ENCODE measurements around the gene ART1.
"Not testable (repeated sequence)": the region's sequence is repeated elsewhere in the genome, so short reads cannot be mapped to it uniquely, and the experiment has no call there.

The ART1 gene

DNA sequence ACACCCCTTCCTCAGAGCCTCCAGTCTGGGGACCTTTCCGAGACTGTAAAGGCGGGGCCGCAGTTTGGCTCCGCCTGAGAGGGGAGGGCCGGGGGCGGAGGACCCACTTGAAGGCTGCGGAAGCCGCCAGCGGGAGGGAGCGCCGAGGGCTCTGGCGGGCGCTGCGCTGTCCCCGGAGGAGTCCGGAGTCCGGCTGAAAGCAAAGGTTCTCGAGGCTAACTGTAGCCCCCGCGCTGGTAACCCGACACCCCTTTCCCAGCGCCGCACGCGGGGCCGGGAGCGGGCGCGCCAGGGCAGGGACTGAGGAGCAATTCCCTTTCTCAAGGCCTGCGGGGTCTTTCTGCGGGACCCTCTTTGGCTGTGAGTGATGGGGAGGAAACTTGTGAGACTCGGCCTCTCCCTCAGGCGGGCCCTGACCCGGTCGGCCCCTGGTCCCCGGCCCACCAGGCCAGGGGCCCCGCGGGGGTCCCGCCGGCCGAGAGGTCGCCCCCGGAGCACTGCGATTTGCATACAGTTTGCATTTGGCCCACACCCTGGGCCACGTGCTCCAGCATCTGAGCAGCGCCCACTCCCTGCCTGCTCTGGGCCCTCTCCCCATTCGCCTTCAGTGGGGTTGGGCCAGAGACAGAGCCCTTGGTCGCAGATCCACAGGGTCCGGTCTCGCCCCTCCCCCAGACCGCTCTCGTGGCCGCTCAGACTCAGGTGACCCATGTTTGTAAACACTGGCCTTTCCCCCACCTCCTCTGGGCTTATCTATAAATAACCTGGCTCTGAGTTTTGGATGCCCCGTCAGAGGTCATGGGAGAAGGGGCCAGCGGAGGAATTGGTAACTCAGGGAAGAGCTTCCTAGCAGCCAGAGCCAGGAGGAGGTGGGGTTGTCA lies 2.6 kb upstream of the ART1 start:
- ATAC-seq (peak; percentile 91), DNase-seq (peak; percentile 77)
- Mint-ChIP-seq H3K9me3 (no peaks in the 10 kb centered on the region), H3K36me3 (ENCODE audit: low read depth) (no peaks in the 10 kb centered on the region), H3K27me3 (peaks cover 31% of the 10 kb centered on the region), H3K27ac (no peak overlapping the region), H3K4me1 (peaks cover 7% of the 10 kb centered on the region), H3K4me3 (peak overlapping the region; percentile 70)

- not testable (repeated sequence) for H3K27ac Mint-ChIP-seq; DNase-seq; H3K4me1 Mint-ChIP-seq; H3K36me3 Mint-ChIP-seq (ENCODE audit: low read depth); H3K9me3 Mint-ChIP-seq; ATAC-seq
- H3K27me3 Mint-ChIP-seq: peaks cover 34% of the 10 kb centered on the region
- H3K4me3 Mint-ChIP-seq: peak overlapping the region; percentile 70
These were observed 1.8 kb upstream of the ART1 start for GRCh38 chr11:3643102-3643546.

GRCh38 chr11:3645552-3645951 lies 624 bp downstream of the ART1 start:
- peaks cover 41% of the 10 kb centered on the region for H3K27me3 Mint-ChIP-seq
- no peaks in the 10 kb centered on the region for H3K9me3 Mint-ChIP-seq
- no peak overlapping the region for H3K27ac Mint-ChIP-seq
- peaks cover 7% of the 10 kb centered on the region for H3K4me1 Mint-ChIP-seq
- H3K36me3 Mint-ChIP-seq (ENCODE audit: low read depth): no peaks in the 10 kb centered on the region
- ATAC-seq: no peak
- H3K4me3 Mint-ChIP-seq: no peak overlapping the region
- no peak for DNase-seq

GRCh38 chr11:3648843-3649242 lies 3.9 kb downstream of the ART1 start:
- not testable (repeated sequence) for H3K4me1 Mint-ChIP-seq; H3K4me3 Mint-ChIP-seq; DNase-seq; H3K9me3 Mint-ChIP-seq; ATAC-seq; H3K27ac Mint-ChIP-seq; H3K36me3 Mint-ChIP-seq (ENCODE audit: low read depth)
- peaks cover 31% of the 10 kb centered on the region for H3K27me3 Mint-ChIP-seq

DNA sequence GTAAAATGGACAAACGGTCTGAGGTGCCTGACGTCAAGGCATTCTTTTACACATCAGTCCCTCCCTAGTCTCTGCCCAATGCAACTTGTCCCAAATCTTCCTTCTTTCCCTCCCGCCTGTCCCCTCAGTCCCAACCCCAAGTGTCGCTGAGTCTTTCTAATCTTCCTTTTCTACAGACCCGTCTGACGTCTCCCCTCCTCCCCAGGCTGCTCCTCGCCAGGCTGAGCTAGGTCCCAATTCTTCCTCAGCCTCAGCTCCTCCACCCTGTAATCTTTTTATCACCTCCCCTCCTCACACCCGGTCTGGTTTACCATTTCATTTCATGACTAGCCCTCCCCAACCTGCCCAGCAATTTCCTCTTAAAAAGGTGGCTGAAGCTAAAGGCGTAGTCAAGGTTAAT lies 4.4 kb downstream of the ART1 start:
- ATAC-seq; H3K27ac Mint-ChIP-seq; H3K36me3 Mint-ChIP-seq (ENCODE audit: low read depth); H3K4me1 Mint-ChIP-seq; H3K9me3 Mint-ChIP-seq; H3K4me3 Mint-ChIP-seq; DNase-seq: not testable (repeated sequence)
- H3K27me3 Mint-ChIP-seq: peaks cover 29% of the 10 kb centered on the region

- H3K36me3 Mint-ChIP-seq (ENCODE audit: low read depth); H3K4me1 Mint-ChIP-seq; H3K9me3 Mint-ChIP-seq; DNase-seq; H3K27ac Mint-ChIP-seq; H3K4me3 Mint-ChIP-seq; ATAC-seq: not testable (repeated sequence)
- peaks cover 22% of the 10 kb centered on the region for H3K27me3 Mint-ChIP-seq
These were observed 7.6 kb downstream of the ART1 start for GRCh38 chr11:3652514-3652913.

DNA sequence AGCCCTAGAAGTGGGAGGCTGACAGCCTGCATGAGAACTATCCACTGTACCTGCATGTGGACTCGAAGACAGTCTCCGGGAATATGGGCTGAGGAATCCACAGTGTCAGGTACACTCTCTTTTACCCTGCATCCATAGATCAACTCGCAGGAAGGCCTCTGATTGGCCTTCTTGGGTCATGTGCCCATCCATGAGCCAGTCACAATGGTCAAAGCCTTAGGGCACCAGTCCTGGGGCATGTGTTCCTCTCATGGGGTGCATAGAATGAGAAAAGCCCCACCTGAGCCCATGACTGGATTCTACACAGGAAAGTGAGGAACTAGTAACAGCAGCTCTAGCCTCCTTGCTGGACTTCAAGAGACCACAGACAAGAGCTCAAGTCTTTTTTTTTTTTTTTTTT lies 10.6 kb downstream of the ART1 start:
- no peak overlapping the region for H3K27ac Mint-ChIP-seq
- H3K27me3 Mint-ChIP-seq: peaks cover 10% of the 10 kb centered on the region
- no peak for DNase-seq
- H3K36me3 Mint-ChIP-seq (ENCODE audit: low read depth): no peaks in the 10 kb centered on the region
- no peaks in the 10 kb centered on the region for H3K4me1 Mint-ChIP-seq
- ATAC-seq: no peak
- H3K9me3 Mint-ChIP-seq: no peaks in the 10 kb centered on the region
- no peak overlapping the region for H3K4me3 Mint-ChIP-seq

GRCh38 chr11:3657331-3657730 lies 12.4 kb downstream of the ART1 start:
- not testable (repeated sequence) for H3K4me1 Mint-ChIP-seq; ATAC-seq; H3K9me3 Mint-ChIP-seq; DNase-seq; H3K36me3 Mint-ChIP-seq (ENCODE audit: low read depth); H3K4me3 Mint-ChIP-seq; H3K27me3 Mint-ChIP-seq; H3K27ac Mint-ChIP-seq

GRCh38 chr11:3658252-3658651 lies 13.3 kb downstream of the ART1 start:
- Mint-ChIP-seq H3K27me3 (peaks cover 5% of the 10 kb centered on the region), H3K4me3 (no peak overlapping the region), H3K27ac (no peak overlapping the region), H3K36me3 (ENCODE audit: low read depth) (no peaks in the 10 kb centered on the region), H3K9me3 (no peaks in the 10 kb centered on the region), H3K4me1 (no peaks in the 10 kb centered on the region)
- no peak for DNase-seq
- no peak for ATAC-seq

GRCh38 chr11:3659595-3660515 lies 14.9 kb downstream of the ART1 start:
- H3K36me3 Mint-ChIP-seq (ENCODE audit: low read depth): peaks cover 3% of the 10 kb centered on the region

GRCh38 chr11:3660960-3661359 lies 16.0 kb downstream of the ART1 start:
- no peaks in the 10 kb centered on the region for H3K27me3 Mint-ChIP-seq
- H3K4me1 Mint-ChIP-seq: no peaks in the 10 kb centered on the region
- no peak overlapping the region for H3K27ac Mint-ChIP-seq
- H3K4me3 Mint-ChIP-seq: no peak overlapping the region
- peaks cover 6% of the 10 kb centered on the region for H3K36me3 Mint-ChIP-seq (ENCODE audit: low read depth)
- DNase-seq: no peak
- no peaks in the 10 kb centered on the region for H3K9me3 Mint-ChIP-seq
- ATAC-seq: no peak

More at GRCh38 chr11:3659595-3660515, 14.9 kb downstream of the ART1 start:
- no peak overlapping the region for H3K4me3 Mint-ChIP-seq
- no peaks in the 10 kb centered on the region for H3K4me1 Mint-ChIP-seq
- DNase-seq (no peak), ATAC-seq (no peak)
- no peaks in the 10 kb centered on the region for H3K9me3 Mint-ChIP-seq
- peaks cover 5% of the 10 kb centered on the region for H3K27me3 Mint-ChIP-seq
- no peak overlapping the region for H3K27ac Mint-ChIP-seq

DNA sequence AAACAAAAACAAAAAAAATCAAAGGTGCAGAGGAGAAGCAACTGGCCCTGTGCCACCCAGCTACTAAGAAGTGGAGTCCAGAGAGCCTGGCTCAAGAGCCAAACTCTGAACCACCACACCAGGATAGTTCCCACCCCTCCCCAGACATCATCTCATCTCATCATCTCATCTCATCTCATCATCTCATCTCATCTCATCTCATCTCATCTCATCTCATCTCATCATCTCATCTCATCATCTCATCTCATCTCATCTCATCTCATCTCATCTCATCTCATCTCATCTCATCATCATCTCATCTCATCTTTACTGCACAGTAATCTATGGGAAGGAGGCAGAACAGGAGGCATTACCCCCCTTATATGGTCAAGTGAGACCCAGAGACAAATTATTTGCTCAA lies 17.9 kb downstream of the ART1 start:
- Mint-ChIP-seq H3K36me3 (ENCODE audit: low read depth) (peaks cover 6% of the 10 kb centered on the region), H3K27me3 (no peaks in the 10 kb centered on the region), H3K9me3 (no peaks in the 10 kb centered on the region), H3K4me1 (no peaks in the 10 kb centered on the region), H3K4me3 (no peak overlapping the region), H3K27ac (no peak overlapping the region)
- ATAC-seq (no peak), DNase-seq (no peak)

- H3K36me3 Mint-ChIP-seq (ENCODE audit: low read depth): peaks cover 15% of the 10 kb centered on the region
- ATAC-seq (no peak), DNase-seq (no peak)
- H3K4me1 Mint-ChIP-seq: no peaks in the 10 kb centered on the region
- no peak overlapping the region for H3K4me3 Mint-ChIP-seq
- H3K9me3 Mint-ChIP-seq: no peaks in the 10 kb centered on the region
- H3K27me3 Mint-ChIP-seq: no peaks in the 10 kb centered on the region
- H3K27ac Mint-ChIP-seq: peak overlapping the region; percentile 49
These were observed 19.2 kb downstream of the ART1 start for GRCh38 chr11:3664032-3664630.

GRCh38 chr11:3665336-3666022 lies 20.6 kb downstream of the ART1 start:
- H3K36me3 Mint-ChIP-seq (ENCODE audit: low read depth): peaks cover 22% of the 10 kb centered on the region
- H3K27me3 Mint-ChIP-seq: no peaks in the 10 kb centered on the region
- ATAC-seq (no peak), DNase-seq (no peak)
- H3K4me1 Mint-ChIP-seq: no peaks in the 10 kb centered on the region
- no peak overlapping the region for H3K4me3 Mint-ChIP-seq
- H3K9me3 Mint-ChIP-seq: no peaks in the 10 kb centered on the region
- no peak overlapping the region for H3K27ac Mint-ChIP-seq

Measured in activated naive CD8-positive, alpha-beta T cell treated with anti-CD3 and anti-CD28 coated beads, Interleukin-2, amount 50 U/mL, for 24 hours (primary cell).